Left renal cortex interstitium (tissue), 4 donors: ENCODE measurements around the gene DOCK3. TPM values are rescaled to one million over a fixed set of nuclear protein-coding genes. Genes with fewer than 3 reads are reported as not detected.
A peak's percentile ranks its signal among the peaks of the same experiment; 100 is the strongest.

Source experiments
- DNase-seq, 4 donors: peaks; one replicate each; pipeline ENCODE4 v3.0.0-alpha.2; 2013; ENCODE audit warnings: low read depth in 4 of 4, low spot score in 2 of 4, missing footprints in 1 of 4
- polyA plus RNA-seq, 4 donors: library from polyadenylated mRNA; unstranded; fragments of 120-200 nt; gene quantifications; one replicate each; pipeline ENCODE4 v1.2.1, GENCODE V29; 2013; ENCODE audit not compliant: insufficient read length in 4 of 4

The DOCK3 gene, protein sequence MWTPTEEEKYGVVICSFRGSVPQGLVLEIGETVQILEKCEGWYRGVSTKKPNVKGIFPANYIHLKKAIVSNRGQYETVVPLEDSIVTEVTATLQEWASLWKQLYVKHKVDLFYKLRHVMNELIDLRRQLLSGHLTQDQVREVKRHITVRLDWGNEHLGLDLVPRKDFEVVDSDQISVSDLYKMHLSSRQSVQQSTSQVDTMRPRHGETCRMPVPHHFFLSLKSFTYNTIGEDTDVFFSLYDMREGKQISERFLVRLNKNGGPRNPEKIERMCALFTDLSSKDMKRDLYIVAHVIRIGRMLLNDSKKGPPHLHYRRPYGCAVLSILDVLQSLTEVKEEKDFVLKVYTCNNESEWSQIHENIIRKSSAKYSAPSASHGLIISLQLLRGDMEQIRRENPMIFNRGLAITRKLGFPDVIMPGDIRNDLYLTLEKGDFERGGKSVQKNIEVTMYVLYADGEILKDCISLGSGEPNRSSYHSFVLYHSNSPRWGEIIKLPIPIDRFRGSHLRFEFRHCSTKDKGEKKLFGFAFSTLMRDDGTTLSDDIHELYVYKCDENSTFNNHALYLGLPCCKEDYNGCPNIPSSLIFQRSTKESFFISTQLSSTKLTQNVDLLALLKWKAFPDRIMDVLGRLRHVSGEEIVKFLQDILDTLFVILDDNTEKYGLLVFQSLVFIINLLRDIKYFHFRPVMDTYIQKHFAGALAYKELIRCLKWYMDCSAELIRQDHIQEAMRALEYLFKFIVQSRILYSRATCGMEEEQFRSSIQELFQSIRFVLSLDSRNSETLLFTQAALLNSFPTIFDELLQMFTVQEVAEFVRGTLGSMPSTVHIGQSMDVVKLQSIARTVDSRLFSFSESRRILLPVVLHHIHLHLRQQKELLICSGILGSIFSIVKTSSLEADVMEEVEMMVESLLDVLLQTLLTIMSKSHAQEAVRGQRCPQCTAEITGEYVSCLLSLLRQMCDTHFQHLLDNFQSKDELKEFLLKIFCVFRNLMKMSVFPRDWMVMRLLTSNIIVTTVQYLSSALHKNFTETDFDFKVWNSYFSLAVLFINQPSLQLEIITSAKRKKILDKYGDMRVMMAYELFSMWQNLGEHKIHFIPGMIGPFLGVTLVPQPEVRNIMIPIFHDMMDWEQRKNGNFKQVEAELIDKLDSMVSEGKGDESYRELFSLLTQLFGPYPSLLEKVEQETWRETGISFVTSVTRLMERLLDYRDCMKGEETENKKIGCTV (N-terminal part only)
- 1 to 10 TPM in 3 of 4 donors, under 1 TPM in 1; 0.78 to 2.2 (median 1.7) TPM for polyA plus RNA-seq

DNA sequence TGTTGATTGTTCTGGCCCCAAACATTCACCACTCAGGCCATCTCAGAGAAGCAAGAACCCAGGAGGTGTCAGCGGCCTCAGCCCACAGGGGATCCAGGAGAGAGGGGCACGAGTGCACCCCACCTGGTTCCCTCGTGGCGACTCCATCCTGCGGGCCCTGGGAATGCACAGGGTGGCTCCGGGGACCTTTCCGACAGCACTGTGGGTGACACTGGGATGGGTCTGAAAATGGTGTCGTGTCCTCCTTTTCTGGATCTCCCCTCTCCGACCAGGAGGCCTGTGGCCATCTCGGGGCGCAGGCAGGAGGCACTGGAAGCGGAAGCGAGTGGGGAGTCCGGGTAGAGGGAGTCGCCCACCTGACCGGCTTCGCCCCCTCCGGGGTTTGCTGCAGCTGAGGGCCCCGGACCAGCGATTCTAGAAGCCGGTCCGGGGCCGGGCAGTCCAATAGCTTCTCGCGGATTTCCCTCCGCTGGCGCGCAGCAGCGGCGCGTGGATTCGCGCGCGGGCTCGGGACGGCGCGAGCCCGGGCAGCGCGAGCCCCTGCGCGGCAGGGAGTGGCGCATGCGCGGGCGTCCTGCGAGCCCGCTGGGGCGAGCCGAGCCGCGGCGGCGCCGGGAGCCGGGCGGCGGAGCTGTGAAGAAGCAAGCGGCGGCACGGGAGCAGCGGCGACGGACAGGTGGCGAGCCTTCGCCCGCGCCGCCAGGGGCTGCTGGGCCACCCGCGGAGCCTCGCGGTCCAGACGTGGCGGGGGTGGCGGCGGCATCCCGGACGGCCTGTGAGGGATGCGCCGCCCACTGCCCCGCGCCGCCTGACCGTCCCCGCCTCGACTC is at the start of gene DOCK3:
TSS of gene DOCK3 (plus strand) at position 579 of the 830 bp plus-strand sequence. CDS start 337 bp downstream, outside the sequence.
- DNase-seq, result peak in 1 of 4 donors; percentile 47

DNA sequence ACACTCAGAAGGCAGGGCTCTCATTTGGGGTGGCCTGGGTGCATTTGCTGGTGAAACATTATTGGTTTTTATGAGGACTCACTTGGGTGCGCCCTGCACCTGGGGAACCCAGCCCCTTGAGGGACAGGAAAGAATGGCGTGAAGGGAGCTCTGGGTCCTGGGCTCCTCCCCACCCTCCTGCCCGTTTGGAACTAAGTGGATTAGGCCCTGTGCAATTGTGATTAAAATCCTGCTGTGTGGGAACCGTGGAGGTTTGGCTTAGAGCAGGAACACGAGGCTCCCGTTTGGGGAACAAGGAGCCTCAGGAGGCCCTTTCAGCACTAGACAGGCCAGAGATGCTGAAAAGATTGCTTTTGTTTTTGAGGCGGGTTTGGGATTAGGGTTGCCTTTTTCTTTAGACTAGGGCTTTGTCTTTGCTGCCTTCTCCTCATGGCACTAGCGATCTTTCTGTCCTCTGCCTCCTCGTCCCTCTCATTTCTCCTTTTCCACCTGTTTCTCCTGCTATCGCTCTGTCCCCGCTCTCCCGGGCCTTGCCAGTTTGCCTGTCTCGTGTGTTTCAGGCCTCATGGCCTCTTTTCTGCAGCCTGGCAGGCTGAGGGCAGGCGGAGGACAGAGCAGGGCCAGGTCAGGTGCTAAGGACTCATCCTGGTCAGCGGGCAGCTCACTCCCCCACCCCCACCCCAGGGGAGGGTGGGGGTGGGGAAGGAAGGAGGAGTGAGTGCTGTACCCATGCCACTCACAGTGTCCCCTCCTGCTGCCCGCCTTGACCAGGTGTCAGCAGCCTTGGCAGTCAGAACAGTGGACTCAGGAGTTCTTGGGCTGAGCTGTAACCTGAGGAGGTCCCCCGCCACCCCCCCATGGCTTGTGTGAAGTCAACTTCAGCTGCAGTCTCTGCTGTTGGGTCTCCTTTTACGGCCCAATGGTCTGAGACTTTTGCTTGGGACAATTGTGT is 49.2 kb upstream of the DOCK3 start:
- no peak for DNase-seq

DNA sequence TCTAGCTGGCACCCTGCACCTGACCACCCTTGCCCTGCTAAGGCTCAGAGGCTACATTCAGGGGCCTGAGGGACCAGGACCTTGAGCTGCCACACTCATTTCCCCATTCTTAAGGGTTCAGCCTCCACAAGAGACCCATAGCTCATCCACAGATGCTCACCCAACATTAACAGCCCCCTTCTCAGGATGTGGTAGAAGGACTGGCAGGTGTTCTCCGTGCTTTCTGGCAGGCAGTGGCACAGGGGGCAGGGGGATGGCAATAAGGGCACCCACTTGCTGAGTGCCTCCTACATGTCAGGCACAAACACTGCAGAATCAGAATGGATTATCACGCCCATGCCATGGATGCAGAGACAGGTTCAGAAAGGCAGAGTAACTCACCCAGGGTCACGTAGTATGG is 48.3 kb upstream of the DOCK3 start:
- DNase-seq, result no peak

DNA sequence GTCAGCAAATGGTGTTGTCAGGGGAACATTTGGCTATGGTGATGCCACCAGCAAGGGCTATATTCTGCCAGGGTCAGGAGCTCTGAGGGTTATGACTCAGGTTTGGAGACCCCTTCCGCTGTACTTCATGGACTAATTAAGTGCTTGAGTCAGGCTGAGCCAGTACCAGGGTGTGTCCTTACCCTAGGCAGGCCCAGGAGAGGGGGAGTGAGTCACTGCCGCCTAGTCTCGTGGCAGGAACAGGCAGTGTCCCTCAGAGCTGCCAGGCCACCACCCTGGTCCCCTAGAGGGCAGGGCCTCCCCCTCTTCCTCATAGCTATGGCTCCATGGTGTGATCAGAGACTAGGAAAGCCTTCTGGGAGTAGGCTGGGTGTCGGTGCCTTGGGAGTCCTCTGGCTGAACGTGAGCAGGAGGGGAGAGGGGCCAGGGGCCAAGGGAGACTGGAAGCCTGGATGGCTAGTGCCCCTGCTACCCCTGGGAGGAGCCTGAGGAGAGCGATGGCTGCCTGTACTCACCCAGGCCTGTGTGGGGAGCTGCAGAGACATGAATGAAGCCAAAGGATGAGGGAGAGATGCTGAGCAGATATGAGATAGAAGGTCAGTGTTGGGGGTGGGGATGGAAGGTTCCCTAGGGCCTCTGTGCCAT is 47.2 kb upstream of the DOCK3 start:
- no peak for DNase-seq

DNA sequence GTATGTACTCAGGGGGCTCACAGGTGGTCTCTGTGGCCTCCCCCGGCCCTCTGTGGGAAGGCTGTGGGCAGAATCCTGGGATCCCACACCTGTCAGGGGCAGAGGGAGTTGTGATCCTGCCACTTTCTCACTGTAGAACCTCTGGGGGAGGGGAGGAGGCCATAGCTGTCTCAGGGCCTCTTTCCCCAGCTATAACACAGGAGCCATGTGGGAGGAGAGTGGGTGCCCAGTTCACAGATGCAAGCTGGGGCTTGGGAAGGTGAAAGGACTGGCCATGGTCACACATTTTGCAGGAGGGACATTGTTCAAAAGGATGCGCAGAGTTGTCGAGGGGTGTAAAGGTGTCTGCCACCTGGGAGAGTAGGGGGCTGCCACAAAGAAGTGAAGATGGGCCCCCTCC is 46.1 kb upstream of the DOCK3 start:
- no peak for DNase-seq

DNA sequence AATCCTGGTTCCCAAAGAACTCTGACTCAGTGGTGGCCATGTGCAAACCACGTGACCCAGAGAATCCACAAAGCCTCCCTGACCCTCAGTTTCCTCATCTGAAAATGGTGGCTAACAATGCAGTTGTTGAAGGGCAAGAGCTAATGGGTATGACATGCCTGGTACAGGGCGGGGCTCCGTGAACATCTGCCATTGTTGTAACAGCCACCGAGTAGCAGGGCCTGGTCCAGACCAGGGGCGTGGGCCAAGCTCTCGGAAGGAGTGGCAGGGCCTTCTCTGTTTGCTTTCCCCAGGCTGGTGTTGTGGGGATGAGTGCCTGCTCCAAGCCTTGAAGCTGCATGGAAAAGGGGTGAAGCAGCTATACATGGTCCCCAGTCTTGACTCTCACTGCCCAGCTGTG is 44.3 kb upstream of the DOCK3 start:
- DNase-seq, result no peak

DNA sequence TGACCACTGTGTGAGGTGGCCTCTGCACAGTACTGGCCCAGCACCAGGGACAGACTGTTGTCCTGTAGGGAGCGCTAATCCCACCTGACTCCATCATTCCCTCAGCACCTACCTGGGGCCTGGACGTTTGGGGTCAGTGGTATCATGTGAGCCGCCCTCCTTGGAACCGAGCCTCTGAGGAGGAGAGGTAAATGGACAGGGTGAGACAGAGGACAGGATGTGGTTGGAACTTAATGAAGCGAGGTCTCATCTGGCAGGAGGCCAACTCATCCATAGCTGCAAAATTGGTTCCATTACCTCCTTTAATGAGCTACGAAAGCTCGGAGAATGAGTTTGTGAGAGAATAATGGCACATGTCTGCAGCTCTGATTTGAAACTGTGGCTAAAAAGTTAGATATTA is 43.9 kb upstream of the DOCK3 start:
- DNase-seq, result no peak

DNA sequence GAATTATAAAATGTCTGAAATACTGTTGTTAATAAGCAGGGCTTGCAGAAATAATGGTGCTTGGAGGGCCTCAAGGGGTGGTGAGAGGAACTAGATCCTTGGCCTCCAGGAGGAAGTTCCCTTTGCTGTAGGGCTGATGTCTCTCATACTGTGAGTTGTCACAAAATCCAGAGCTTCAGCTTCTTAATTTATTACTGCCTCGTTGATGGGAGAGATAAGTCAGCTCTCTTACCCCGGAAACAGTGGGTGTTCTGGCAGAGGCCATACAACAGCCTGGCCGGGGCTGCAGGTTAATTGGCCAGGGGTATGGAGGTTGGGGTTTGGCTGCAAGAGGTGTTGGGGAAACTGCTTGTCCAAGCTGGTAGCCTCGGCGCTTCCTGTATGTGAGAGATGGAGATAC is 42.3 kb upstream of the DOCK3 start:
- DNase-seq, result no peak

DNA sequence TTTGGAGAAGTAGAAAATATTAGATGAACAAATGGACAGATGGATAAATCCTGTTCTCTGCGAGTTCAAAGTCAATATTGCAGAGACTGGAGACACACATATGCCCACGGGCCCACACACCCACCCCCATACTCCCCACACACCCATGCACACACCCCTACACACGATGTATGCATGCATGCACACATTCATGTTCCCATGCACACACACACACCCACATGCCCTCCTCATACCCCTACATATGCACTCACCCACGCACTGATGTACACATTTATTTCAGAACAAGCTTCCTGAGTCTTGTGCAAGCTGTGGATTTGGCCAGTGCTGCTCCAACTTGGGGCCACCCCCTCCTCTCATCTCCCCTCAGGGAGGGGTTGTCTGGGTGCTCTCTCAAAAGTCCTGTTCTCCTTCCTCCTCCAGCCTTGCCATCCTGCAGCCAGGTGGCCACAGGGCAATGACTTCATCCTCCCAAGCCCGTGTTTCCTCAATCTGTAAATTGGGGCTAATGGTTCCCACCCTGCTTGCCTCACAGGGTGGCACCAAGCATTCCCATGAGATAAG is 41.4 kb upstream of the DOCK3 start:
- no peak for DNase-seq

DNA sequence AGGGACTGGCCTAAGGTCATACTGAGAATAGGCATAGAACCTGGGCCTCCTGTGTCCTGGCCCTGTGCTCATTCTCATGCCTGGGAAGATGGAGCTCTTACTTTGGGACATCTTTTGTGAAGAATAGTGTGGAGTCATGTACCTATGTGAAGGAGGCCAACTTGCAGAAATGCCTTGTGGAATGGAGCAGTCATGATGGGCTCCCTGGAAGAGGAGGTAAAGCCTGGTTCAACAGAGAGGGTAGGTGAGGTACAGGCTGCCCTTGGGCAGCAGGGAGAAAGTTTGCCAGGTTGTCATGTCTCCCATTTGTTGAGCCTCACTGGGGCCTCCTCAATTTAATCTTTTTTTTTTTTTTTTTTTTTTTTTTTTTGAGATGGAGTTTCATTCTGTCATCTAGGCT is 39.7 kb upstream of the DOCK3 start:
- DNase-seq, result no peak

DNA sequence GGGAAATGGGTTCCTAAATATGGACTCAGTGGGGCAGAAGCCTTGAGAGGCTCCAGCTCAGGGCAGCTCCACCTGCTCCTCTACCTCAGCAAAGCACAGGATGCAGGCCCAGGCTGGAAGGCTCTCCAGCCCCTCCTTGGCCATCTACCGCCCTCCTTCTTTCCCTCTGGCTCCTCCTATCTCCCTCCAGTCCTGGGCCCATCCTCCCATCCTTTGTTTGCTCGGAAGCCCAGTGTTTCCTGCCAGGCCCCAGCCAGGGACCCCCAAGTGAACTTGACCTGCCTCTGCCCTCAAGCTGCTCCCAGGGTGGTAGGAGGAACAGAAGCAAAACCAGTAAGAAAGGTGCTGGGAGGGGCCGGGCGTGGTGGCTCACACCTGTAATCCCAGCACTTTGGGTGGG is 37.7 kb upstream of the DOCK3 start:
- DNase-seq, result no peak

DNA sequence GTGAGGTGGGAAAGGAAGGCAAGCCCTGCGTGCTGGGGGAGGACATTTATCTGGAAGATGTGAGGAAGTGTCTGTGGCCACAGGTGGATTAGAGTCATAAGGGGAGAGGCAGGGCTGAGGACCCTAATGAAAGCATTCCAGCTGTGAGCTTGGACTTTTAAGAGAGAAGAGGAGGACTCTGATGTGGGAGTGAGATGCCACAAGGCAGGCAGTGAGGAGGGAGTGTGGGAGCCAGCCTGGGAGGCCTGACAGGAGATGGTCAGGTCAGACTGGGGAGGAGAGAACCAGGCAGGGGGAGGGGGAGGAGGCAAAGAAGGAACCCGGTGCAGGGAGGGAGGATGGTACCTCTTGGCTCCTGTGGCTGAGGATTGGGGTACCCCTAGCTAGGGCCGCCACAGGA is 36.8 kb upstream of the DOCK3 start:
- DNase-seq, result no peak

DNA sequence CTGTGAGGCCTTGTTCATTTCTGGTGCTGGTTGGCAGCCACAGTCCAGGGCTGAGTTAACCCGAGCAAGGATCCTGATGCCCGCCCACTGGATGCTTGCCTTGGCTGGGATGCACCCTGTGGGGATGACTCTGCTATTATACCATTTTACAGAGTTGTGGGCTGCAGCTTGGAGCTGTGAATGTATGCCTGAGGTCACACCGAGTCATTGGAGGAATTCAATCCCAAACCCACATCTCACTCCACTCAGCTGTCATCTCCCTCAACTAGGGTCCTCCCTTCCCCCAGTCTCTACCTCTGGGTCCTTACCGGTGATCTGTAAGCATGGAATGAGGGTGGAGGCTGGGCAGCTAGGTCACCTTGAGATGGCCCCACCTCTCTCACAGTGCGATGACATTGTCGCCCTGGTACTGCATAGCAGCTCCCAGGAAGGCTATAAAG is 35.7 kb upstream of the DOCK3 start:
- DNase-seq, result no peak

DNA sequence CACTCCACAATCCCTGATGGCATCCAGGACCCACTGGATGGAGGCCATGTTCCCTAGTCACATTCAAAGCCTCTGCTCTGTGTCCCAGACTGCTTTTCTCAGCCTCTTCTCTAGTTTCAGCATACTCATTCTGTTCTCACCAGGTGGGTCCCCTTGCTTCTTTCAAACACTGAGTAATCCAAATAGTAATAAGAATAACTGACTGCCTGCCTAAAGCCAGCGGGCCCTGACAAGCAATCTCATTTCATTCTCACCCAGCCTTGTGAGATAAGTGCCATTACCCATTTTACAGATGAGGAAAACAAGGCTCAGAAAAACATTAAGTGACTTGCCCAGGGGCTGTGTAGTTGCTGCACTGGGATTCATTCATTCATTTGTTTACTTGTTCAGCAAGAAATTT is 32.3 kb upstream of the DOCK3 start:
- no peak for DNase-seq

DNA sequence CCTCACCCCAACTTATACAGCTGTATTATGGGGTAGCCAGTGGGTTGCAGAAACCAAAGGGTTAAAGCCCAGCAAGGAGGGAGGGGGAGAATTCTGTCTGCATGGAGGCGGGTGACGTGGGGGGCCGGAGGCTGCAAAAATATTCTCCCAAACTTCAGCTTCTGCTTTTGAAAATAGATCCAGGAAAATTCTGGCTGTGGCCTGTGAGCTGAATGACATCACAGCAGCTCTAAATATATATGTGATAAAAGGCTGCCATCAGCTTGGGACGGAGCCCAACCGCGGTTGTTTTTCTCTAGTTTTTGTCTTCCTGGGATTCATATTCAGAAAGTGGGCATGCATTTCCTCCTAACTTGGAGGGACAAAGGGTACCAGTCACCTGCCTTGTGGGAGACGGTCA is 30.2 kb upstream of the DOCK3 start:
- no peak for DNase-seq

DNA sequence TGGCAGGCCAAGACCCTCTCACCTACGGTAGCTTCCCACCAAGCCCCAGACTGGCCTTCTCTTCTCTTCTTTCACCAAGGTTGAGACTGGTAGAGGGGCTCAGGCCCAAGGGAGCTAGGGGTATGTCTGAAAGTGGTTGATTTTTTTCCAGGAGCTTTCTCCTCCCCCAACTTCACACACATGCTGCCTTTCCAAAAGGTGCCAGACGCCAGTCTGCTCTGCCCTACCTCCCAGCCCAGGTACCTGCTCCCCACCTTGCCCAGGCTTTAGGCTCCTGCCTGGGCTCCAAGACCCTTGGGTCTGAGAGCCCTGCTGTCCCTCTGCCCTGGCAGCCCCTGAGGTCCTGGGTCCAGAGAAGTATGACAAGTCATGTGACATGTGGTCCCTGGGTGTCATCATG is 29.3 kb upstream of the DOCK3 start:
- DNase-seq, result no peak

DNA sequence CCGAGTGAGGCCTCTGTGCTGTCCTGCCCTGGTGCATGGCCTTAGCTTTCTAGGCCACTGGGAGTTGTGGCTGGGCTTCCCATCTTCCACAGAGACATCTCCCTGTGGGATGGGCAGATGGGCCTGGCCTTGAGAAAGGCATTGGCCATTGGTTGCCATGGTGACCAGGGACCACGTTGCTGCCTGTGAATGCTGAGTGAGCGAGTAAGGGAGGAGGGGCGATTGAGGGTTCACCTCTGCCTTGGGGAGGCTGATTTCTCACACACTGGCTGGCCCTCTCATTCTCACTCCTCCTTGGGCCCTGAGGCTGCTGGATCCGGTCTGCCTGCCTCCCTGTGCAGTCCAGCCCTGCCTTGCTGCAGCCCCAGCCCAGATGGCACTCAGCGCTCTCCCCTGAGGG is 26.4 kb upstream of the DOCK3 start:
- DNase-seq, result no peak

DNA sequence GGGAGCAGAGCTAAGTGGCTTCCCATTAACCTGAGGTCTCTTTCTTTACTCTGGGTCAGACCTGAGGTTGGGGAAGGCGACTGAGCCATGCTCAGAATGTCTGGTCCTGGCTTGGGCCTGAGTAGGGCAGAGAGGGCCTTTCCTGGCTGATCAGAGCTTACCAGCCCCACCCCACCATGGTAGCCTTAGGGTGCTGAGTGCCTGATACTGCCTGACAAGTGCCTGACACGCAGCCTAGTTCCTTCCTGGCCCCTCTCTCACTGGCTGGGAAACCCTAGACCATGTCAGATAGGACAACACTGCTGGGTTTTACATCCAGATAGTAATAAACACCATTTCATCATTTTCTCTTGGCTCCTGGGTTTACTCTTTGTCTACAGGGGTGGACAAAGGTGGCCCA is 25.8 kb upstream of the DOCK3 start:
- no peak for DNase-seq
